Left lobe of liver (tissue), 2 donors: ENCODE measurements around the gene C4A. TPM values are rescaled to one million over a fixed set of nuclear protein-coding genes. Genes with fewer than 3 reads are reported as not detected.
A peak's percentile ranks its signal among the peaks of the same experiment; 100 is the strongest.
"Not testable (repeated sequence)": the region's sequence is repeated elsewhere in the genome, so short reads cannot be mapped to it uniquely, and the experiment has no call there.

Experiments
- ATAC-seq: fragments of 200-7000 bp; cut with Tn5 transposase; one replicate; pipeline ENCODE4 v1.9.1; 2020; ENCODE audit warnings: mild to moderate bottlenecking, moderate library complexity
- DNase-seq: peaks from one replicate; pipeline ENCODE4 v3.0.0-alpha.2; 2020; ENCODE audit warnings: low spot score
- total RNA-seq: library from RNA; stranded (reverse); gene quantifications from one replicate; pipeline ENCODE4 v1.2.1, GENCODE V29; 2021
- donor health status: DM: no; HTN: no; CAD: no; lungs with moderate emphysema.
- donor health status: DM: no; HTN: yes; CAD: no.

The C4A gene
- total RNA-seq, 1 donor from 2014 or later, result 2,044 TPM

DNA sequence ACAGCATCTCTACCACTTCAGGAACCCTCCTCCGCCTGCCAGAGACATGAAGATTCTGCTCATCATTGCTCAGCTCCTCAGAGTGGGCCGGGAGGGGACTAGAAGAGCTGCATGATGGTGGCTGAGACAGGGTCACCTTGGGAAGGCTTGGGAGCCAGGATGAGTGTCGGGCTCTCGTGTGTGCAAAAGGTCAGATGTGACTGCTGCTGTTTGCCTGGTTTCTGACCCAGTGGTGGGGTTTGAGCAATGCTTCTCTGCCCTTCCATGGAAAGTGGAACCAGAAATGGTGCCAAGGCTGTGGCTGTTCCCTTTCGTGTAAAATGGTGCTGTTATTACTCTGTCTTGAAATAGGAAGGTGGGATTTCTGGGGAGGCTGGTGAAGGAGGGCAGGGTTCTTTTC, 31.9 kb downstream of the C4A start:
- not testable (repeated sequence) for DNase-seq
- peak; percentile 60 for ATAC-seq

- not testable (repeated sequence) for DNase-seq
- ATAC-seq, result peak; percentile 68
Measured at GRCh38 chr6:32014547-32014946, 32.7 kb downstream of the C4A start, which contains the start of gene C4B. C4B (plus strand) TSS chr6:32014795; CDS start chr6:32014846, 51 bp downstream.

DNA sequence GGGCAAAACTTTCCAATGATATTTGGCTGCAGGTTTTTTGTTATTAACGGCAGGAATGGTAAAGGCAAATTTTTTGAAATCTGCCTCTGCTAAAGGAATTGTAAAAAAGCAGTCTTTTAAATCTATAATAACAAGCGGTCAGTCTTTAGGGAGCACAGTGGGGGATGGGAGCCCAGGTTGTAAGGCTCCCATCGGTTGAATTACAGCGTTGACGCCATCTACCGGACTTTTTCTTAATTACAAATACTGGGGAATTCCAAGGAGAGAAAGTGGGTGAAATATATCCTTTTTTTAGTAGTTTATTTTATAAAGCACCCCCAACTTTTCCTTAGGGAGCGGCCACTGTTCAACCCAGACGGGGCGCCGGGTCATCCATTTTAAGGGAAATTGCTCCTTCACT, 40.2 kb downstream of the C4A start:
- ATAC-seq, DNase-seq: not testable (repeated sequence)

DNA sequence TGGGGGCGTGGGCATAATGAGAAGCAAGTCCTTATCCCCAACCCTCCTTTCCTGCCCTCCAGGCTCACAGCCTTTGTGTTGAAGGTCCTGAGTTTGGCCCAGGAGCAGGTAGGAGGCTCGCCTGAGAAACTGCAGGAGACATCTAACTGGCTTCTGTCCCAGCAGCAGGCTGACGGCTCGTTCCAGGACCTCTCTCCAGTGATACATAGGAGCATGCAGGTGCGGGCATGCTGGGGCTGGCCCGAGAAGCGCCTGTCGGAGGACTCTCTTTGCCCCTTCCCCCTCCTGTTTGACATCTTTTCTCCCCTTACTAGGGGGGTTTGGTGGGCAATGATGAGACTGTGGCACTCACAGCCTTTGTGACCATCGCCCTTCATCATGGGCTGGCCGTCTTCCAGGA, 46.8 kb downstream of the C4A start:
- not testable (repeated sequence) for DNase-seq

DNA sequence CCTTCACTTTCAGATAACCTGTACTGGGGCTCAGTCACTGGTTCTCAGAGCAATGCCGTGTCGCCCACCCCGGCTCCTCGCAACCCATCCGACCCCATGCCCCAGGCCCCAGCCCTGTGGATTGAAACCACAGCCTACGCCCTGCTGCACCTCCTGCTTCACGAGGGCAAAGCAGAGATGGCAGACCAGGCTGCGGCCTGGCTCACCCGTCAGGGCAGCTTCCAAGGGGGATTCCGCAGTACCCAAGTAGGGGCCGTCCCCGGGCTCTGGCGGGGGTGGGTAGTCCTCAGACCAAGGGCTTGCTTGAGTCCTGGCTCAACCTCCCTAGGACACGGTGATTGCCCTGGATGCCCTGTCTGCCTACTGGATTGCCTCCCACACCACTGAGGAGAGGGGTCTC, 47.7 kb downstream of the C4A start:
- not testable (repeated sequence) for ATAC-seq, DNase-seq

More for the DNA sequence above, 46.8 kb downstream of the C4A start:
- ATAC-seq, result not testable (repeated sequence)

GRCh38 chr6:32035283-32036013, 53.6 kb downstream of the C4A start:
- not testable (repeated sequence) for DNase-seq
- peak; percentile 55 for ATAC-seq

GRCh38 chr6:32037136-32037535, 55.3 kb downstream of the C4A start:
- DNase-seq, result not testable (repeated sequence)
- ATAC-seq, result peak; percentile 5

GRCh38 chr6:32037598-32038524, 56.0 kb downstream of the C4A start, which contains the start of gene CYP21A2:
CYP21A2 (plus strand) TSS chr6:32038415; CDS start chr6:32038423, 8 bp downstream.
- DNase-seq, result peak; percentile 67
- ATAC-seq, result peak; percentile 39

DNA sequence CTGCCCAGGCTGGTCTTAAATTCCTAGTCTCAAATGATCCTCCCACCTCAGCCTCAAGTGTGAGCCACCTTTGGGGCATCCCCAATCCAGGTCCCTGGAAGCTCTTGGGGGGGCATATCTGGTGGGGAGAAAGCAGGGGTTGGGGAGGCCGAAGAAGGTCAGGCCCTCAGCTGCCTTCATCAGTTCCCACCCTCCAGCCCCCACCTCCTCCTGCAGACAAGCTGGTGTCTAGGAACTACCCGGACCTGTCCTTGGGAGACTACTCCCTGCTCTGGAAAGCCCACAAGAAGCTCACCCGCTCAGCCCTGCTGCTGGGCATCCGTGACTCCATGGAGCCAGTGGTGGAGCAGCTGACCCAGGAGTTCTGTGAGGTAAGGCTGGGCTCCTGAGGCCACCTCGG, 57.0 kb downstream of the C4A start:
- ATAC-seq, DNase-seq: not testable (repeated sequence)

DNA sequence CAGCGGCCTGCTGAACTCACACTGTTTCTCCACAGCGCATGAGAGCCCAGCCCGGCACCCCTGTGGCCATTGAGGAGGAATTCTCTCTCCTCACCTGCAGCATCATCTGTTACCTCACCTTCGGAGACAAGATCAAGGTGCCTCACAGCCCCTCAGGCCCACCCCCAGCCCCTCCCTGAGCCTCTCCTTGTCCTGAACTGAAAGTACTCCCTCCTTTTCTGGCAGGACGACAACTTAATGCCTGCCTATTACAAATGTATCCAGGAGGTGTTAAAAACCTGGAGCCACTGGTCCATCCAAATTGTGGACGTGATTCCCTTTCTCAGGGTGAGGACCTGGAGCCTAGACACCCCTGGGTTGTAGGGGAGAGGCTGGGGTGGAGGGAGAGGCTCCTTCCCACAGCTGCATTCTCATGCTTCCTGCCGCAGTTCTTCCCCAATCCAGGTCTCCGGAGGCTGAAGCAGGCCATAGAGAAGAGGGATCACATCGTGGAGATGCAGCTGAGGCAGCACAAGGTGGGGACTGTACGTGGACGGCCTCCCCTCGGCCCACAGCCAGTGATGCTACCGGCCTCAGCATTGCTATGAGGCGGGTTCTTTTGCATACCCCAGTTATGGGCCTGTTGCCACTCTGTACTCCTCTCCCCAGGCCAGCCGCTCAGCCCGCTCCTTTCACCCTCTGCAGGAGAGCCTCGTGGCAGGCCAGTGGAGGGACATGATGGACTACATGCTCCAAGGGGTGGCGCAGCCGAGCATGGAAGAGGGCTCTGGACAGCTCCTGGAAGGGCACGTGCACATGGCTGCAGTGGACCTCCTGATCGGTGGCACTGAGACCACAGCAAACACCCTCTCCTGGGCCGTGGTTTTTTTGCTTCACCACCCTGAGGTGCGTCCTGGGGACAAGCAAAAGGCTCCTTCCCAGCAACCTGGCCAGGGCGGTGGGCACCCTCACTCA, 57.7 kb downstream of the C4A start:
- not testable (repeated sequence) for ATAC-seq, DNase-seq

GRCh38 chr6:32040299-32041049, 58.6 kb downstream of the C4A start:
- not testable (repeated sequence) for ATAC-seq, DNase-seq

GRCh38 chr6:32041050-32041321, 59.1 kb downstream of the C4A start:
- not testable (repeated sequence) for ATAC-seq, DNase-seq

DNA sequence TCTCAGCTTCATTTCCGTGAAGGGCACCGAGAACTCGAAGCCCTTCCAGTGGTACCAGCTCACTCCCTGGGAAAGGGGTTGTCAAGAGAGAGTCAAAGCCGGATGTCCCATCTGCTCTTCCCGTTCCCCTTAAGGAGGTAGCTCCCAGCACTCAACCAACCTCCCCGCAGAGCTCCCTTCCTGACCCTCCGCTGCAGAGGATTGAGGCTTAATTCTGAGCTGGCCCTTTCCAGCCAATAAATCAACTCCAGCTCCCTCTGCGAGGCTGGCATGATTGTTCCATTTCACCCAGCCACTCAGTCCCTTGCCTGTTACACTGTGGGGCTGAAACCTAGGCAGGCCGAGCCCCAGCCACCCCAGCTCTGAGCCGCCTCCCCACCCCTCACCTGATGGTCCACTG, 59.5 kb downstream of the C4A start:
- not testable (repeated sequence) for ATAC-seq

GRCh38 chr6:32042276-32042675, 60.4 kb downstream of the C4A start:
- not testable (repeated sequence) for ATAC-seq, DNase-seq

More for the DNA sequence above, 59.5 kb downstream of the C4A start:
- not testable (repeated sequence) for DNase-seq

DNA sequence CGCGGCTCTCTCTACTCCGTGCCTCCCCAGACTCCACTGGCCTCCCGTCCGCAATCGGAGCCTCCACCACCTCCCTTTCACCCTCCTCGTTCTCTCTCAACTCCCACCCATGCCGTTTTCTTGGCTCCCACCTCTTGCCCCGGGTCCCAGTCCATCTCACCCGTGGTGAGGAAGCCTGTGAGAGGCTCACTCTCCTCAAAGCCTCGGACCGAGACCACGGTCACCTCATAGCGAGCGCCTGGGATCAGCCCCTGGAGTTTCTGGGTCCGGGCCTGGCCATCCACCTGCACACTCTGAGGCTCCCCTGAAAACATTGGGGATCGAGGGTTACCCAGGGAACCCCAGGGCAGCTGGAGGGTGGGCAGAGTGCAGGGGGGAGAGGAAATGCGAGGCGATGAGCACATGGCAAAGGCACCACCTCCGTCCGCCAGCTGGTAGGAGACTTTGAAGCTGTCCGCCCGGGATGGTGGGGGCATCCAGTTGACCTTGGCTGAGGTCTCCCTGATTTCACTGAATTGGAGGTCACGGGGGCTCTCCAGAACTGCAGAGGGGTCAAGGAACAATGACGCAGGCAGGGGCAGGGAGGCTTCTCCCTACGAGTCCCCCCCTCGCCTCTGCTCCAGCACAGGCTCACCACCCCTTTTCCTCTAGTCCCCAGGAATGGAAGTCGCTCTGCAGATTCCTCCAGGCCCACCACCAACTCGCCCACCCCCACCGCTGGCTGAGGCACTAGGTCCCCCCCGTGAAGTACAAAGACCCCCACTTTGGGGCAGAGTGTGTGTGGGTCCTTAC, 61.9 kb downstream of the C4A start:
- not testable (repeated sequence) for ATAC-seq, DNase-seq

DNA sequence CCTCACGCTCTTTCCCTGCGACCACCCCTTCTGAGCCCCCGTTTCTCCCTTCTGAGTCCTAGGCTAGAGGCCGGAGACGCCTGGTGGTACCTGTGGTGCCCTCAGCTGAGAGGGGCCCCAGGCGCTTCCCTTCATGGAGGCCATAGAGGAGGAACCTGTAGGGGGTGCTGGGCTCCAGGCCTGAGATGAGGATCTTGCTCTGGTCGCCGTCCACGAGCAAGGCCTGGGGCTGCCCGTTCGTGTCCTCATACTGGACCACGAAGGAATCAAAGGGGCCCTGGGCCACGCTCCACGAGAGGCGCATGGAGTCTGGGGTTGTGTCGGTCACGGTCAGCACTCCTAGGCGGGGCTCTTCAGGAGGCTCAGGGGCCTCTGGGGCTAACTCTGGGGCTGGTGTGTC, 63.1 kb downstream of the C4A start:
- not testable (repeated sequence) for DNase-seq, ATAC-seq

- DNase-seq (no peak), ATAC-seq (no peak)
Measured at GRCh38 chr6:32045811-32046449, 64.1 kb downstream of the C4A start.

GRCh38 chr6:32046450-32047083, 64.7 kb downstream of the C4A start:
- no peak for ATAC-seq

More at GRCh38 chr6:32046450-32047083, 64.7 kb downstream of the C4A start:
- DNase-seq, result no peak
